Stimulated activated CD4-positive, alpha-beta T cell treated with anti-CD3 and anti-CD28 coated beads, TNF-alpha, amount 100 ng/mL, for 4 hours (primary cell): ENCODE measurements around the gene GTF3C2.

Experiments
- DNase-seq, 3 experiments: peaks; one replicate each; pipeline ENCODE4 v3.0.0-alpha.2; 2020; ENCODE audit warnings: low read depth in 3 of 3

GTF3C2 gene, protein sequence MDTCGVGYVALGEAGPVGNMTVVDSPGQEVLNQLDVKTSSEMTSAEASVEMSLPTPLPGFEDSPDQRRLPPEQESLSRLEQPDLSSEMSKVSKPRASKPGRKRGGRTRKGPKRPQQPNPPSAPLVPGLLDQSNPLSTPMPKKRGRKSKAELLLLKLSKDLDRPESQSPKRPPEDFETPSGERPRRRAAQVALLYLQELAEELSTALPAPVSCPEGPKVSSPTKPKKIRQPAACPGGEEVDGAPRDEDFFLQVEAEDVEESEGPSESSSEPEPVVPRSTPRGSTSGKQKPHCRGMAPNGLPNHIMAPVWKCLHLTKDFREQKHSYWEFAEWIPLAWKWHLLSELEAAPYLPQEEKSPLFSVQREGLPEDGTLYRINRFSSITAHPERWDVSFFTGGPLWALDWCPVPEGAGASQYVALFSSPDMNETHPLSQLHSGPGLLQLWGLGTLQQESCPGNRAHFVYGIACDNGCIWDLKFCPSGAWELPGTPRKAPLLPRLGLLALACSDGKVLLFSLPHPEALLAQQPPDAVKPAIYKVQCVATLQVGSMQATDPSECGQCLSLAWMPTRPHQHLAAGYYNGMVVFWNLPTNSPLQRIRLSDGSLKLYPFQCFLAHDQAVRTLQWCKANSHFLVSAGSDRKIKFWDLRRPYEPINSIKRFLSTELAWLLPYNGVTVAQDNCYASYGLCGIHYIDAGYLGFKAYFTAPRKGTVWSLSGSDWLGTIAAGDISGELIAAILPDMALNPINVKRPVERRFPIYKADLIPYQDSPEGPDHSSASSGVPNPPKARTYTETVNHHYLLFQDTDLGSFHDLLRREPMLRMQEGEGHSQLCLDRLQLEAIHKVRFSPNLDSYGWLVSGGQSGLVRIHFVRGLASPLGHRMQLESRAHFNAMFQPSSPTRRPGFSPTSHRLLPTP

DNA sequence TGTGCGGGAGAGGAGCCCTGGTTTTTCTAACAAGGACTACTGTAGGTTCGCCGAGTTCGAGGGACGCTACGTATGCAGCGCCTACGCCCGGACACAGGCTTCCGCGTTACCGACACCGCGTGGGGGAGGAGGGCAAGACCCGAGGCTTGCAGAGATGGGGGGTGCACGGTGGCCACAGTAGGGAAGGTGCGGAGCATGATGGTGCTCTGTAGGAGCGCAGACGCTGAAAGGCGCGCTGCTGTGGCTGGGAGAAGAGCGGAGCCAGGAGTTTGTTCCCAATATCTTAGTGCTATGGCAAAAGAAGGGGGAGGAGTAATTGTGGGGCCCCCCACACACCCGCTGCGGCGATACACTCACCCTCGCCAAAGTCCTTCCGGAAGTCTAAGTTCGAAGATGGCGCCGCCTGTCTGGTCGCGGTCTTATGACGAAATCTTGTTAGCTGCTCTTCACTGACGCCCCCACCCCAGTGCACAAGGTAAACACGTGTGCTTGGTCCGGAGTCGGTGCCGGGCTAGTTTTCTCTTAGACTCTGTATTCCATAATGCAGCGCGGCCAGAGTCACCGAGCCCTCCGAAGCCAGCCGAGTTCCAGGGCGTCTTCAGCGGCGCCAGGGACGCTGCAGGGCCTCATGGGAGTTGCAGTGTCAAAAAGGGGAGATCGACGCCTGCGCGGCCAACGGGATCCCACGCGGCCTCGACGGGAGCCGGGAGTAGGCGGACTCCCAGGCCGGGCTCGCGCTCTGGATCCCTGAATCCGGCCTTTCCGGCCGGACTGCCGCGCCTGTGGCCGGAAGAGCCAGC, at the start of gene GTF3C2:
Gene GTF3C2 (minus strand): TSS at position 383 of the 800 bp plus-strand sequence. CDS start 13,210 bp downstream, outside the sequence.
- DNase-seq = peak; percentile 77 to 88 (median 84)

DNA sequence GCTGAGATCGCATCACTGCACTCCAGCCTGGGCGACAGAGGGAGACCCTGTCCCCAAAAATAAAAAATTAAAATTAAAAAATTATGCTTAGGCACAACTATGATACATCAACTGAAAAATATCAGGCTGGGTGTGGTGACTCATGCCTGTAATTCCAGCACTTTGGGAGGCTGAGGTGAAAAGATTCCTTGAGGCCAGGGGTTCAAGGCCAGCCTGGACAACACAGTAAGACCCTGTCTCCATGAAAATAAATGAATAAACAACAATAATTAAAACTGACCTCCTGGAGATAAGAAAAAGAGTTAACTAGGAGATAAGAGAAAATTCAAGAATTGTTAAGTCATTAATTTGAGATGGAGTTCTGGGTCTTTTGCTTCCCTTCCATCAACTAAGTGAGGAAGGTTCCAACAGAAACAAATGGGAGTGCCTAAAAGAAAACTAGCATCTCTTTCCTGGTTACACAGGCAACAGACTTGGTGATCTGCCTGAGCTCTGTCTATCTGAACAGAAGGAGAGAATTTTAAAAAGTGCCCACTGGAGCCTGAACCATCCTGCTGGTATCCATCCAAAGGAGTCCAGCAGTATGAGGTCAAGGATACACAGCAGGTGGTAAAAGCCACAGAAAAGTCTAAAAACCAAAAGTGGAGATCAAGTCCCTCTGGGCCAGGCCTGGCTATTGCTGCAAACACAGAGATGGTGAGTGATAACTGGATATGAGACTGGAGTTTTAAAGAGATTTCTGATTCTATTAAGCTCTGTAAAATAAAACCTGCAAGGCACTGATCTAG, 44.0 kb upstream of the GTF3C2 start:
- DNase-seq = no peak

DNA sequence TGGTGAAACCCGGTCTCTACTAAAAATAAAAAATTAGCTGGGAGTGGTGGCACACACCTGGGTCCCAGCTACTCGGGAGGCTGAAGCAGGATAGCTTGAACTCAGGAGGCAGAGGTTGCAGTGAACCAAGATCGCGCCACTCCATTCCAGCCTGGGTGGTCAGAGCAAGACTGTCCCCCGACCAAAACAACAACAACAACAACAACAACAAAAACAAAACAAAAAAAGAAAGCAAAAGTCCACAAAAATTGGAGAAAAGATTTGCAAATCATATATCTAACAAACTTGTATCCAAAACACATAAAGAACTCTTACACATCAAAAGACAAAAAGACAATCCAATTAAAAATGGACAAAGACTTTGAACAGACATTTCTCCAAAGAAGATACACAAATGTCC, 42.4 kb upstream of the GTF3C2 start:
- DNase-seq = no peak

DNA sequence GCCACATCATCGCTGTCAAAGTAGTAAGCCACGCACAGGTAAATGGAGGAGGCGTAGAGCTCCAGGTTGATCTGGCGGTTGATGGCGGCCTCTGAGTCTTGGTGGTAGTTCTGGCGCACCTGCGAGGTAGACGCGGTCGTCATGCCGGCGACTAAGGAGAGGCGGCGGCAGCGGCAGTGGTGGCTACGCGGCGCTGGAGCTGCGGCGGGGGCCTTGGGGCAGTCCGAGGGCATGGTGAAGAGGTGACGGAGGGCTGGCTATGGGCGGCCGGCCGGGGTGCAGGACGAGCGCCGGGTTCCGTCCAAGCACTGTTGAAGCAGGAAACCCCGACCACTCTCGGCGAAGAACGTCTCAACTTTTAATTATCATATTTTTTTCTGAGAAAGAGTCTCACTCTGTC, 36.7 kb upstream of the GTF3C2 start:
- DNase-seq = no peak

DNA sequence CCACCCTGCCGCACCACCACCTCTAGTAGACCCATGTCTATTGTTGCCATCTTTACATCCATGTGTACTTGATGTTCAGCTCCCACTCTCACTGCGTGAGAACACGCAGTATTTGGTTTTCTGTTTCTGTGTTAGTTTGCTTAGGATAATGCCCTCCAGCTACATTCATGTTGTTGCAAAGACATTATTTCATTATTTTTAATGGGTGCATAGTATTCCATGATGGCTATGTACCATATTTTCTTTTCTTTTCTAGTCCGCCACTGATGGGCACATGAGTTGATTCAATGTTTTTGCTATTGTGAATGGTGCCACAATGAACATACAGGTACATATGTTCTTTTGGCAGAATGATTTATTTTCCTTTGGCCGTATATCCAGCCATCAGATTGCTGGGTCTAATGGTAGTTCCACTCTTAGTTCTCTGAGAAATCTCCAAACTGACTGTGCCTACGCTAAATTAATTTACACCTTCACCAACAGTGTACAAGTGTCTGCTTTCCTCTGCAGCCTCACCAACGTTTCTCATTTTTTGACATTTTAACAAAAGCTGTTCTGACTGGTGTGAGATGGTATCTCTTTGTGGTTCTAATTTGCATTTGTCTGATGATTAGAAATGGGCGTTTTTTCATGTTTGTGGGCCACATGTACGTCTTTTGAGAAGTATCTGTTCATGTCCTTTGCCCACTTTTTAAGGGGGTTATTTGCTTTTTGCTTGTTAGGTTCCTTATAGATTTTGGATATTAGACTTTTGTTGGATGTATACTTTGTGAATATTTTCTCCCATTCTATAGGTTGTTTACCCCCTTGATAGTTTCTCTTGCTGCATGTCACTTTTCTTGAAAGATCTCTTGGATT, 34.5 kb upstream of the GTF3C2 start:
- DNase-seq = no peak

DNA sequence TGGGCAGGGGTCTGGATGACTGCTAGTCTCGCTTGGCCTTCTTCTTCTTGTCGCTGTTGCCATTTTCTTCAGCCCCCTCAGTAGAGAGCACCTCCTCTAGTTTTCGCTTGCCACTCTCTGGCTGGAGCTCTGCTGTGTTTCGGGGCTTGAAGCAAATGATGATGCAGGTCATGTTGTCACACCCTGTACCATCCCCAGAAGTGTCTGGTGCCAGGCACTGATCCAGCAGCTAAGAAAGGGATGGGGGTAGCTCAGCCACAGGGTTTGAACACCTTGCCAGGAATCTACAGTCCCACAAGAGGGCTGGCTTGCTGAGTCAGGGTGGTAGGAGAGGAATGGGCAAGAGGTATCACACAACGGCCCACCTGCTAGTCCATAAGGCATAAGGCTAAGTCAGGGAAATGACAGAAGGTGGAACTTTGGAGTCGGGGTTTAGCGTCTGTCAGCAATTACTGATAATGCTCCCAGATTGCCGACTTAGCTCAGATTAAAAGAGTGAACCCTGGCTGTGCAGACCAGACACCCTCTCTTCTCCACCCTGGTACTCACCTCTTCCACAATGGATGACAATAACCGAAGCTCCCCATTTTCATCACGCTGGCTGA, 25.1 kb upstream of the GTF3C2 start:
- DNase-seq = no peak

DNA sequence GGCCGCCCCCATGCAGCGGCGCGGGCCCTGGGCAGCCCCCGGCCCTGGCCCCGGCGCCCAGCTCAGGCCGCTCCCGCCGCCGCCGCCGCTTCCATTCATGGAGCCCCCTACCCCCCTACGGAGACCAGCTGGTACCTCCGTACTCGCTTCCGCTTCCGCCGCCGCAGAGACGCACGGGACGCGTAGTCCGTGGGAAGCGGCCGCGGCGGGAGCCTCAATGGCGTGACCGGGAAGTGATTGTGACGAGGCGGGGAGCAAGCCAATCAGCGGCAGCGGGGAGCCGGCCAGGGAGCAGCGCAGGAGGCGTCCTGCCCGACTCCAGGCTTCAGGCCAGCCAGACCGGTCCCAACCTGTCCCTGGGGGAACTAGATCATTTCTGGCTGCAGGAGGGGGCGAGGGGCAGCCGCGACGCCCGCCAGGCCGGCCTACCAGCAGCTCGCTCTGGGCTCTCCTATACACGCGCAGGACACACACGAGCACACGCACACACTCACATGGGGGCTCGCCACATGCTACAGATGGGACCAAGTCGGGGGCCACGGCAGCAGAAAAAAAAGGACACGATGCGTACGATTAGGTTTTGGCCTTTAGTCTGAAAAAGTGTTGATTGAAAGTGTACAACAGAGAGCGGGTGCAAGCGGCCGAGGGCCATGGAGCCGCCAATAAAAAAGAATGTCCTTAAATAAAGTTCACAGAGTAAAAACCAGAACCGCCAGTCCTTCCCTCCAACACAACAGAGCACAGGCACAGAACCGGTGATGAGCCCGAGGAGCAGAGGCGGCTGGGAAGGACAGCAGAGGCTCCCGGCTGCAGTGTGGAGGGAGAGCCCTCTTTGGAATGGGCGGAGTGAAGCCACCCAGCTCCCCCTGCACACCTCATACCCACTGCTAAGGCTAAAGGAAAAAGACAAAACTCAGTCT, 24.3 kb upstream of the GTF3C2 start, which contains the start of gene ZNF513:
Gene ZNF513 (minus strand): TSS at position 109 of the 920 bp plus-strand sequence. CDS start 208 bp downstream, outside the sequence.
- DNase-seq = peak; percentile 71 to 77 (median 75)

DNA sequence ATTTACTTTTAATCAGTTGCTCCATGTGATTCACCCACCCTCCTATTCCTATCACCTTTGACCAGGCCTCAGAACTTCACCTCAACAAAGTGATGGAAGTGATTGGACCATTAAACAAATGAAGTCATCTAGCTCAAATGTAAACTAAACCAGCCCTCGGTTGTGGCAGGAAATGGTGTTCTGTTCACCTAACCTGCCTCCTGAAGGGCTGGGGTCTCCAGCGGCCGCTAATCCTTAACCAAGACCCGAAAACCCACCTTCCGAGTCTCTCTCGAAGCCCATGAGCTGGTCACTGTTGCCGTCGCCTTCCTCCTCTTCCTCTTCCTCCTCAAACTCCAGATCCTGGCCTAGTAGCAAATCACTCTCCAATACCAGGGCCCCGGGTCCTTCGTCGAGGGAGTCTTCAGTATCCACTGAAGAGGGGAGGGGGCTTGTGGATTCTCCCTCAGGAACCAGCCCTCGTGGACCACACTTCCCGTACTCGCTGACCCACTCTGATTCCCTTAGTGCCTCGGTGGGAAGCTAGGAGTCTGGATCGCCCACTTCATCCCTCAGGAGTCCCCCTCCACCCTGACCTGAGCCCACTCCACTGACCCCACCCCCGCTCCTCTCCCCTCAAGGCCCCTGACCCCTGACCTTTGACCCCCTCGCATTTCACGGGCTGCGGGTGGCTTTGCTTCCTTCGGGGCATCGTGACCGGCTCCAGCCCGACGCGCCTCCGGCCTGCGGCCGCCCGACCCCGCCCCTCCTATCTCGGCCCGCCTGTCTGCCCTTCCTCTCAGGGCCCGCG, 23.5 kb upstream of the GTF3C2 start:
- DNase-seq = no peak

DNA sequence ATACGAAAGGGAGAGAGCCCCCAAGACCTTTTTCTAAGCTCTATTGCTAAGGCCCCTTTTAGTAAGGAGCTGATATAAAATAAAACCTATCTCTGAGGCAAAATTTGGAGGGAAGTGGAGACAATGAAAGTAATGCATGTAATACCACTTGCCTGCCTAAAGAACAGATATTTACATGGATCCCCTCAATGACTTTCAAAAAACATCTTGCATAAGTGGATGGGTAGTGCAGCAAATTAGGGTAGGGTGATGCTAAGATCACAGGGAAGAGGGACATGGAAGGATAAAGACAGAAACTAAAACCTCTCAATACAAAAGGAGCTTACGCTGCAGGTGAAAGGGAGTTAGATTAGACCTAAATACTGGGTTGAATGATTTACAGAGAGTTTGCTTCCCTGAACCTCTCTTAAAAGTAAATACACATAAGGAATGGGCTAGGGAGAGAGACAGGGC, 22.8 kb upstream of the GTF3C2 start:
- DNase-seq = no peak

DNA sequence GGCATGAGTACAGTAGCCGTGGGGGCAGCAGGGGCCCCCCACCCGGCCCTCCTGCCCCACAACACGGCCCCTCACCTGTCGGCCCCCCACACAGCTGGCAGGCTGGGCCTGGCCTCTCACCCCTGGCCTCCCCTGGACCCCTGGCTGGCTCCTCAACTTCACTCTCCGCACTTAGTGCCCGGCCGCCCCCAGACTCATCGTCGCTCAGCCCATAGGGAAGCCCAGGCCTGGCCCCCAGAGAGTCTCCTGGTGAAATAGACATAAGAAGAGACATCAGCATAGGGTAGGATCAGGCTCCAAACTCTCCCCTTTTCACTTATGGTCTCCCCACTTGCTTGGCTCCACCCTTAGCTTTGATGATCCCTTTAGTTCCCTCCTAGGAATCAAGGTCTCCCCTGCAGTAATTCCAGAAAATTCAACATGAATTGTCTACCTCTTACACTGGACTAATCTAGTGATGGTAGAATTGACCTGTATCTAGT, 22.3 kb upstream of the GTF3C2 start:
- DNase-seq = no peak

DNA sequence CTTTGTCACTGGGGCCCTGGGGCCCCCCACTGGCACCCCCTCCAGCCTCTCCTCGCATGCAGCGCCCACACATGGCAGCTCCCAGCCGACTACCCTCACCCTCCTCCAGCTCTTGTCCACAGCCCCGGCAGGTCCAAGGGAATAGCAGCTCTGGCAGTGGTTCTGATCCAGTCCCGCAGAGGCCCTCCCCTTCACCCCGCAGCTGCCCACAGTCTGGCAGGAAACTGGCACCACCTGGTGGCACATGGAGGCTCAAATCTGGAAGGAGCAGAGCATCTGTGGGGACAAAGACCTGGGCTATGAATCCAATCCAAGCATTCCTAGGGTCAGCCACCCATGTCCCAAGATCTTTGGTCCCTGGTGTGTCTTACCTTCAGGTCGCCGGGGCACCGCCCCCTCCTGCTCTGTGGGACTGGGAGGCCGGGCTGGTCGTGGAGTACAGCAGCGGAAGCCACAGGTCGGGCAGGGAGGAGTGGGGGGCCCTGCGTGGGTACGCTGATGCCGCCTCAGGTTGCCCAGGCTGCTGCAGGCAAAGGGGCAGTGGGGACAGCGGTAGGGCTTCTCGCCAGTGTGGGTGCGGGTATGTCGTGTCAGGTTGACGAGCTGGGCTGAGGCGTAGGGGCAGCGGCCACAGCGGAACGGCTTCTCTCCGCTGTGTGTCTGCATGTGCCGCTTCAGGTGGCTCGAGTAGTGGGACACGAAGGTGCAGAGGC, 21.7 kb upstream of the GTF3C2 start:
- no peak for DNase-seq

DNA sequence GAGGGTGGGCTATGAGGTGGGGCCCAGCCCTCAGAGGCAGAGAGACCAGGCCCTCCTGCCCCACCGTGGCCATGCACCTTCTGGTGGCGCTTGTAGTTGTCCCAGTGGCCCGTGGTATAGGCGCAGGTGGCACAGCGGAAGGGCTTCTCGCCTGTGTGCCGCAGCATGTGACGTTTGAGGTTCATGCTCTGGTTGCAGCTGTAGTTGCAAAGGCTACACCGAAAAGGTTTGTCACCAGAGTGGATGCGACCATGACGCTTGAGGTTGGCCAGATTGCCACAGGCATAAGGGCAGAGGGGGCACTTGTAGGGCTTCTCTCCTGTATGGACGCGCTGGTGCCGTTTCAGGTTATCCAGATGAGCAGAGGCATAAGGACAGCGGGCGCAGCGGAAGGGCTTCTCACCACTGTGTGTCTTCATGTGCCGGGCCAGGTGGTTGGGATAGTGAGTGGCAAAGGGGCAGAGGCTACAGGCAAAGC, 21.1 kb upstream of the GTF3C2 start:
- no peak for DNase-seq

DNA sequence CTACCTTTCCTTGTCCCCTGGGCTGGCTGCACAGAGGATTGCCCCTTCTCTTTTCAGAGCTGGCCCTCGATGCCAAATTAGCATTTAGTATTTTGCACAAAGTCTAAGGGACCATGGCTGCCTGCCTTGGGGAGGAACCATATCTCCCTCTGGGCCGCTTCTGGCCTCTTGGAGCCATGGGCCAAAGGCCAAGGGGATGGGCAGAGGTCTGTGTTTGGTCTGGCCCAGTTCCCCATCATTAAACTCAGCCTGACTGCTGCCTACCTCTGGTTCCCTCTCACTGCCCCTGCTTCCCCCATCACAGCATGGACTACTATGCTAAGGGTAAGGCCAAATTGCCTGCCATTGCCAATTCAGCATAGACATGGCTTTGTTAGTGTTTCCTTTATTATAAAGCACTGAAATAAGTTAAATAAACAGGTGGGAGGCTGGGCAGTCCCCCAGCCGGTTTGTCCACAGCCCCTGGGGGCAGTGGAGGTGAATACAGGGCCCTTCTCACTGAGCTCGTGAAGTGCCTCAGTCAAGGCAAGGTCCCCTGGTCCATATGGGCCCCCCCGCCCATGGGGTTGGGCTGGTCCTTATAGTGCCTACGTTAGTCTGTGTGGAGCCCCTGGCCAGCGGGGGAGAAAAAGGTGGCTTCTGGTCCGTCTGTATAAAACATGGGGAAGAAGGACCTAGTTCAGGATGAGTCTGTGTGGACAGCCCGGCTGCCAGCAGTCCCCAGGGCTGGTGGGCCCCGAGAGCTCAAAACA, 20.5 kb upstream of the GTF3C2 start:
- DNase-seq = no peak

DNA sequence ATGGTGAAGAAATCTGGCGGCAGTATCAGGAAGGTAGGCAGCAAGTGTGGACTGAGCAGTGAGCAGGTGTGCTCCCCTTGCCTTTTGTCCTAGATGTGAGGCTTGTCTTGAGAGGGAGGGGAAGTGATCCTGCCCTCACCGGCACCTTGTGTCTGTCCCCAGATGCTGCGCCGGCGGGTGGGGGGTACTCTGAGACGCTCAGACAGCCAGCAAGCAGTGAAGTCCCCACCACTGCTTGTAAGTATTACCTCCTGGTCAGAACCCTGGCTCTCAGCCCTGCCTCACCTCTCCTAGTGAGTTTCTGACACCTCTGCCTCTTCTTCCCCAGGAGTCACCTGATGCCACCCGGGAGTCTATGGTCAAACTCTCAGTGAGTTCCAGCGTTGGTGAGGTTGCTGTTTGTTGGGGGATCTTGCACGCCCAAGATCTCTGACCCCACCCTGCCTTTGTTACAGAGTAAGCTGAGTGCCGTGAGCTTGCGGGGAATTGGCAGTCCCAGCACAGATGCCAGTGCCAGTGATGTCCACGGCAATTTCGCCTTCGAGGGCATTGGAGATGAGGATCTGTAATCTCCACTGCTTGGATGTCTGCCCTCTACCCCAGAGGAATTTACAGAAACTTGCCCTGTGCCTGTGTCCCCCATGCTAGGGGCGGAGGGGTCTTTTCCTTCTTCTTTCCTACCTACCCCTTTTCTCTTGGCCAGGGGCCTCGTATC, 19.7 kb upstream of the GTF3C2 start:
- no peak for DNase-seq

DNA sequence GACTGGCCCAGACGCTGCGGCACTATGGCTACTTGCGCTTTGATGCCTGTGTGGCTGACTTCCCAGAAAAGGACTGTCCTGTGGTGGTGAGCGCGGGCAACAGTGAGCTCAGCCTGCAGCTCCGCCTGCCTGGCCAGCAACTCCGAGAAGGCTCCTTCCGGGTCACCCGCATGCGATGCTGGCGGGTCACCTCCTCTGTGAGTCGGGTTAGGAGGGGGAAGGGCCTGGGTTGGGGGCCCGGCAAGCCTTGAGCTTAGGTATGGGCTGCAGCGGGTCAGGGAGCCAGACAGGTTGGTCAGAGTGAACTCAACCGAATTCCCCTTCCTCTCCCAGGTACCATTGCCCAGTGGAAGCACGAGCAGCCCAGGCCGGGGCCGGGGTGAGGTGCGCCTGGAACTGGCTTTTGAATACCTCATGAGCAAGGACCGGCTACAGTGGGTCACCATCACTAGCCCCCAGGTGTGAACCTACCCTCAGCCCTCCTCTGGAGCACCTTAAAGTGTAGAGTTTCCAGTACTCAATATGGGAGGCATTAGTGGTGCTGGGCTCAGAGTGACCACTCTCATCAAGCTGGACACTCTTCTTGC, 19.0 kb upstream of the GTF3C2 start:
- DNase-seq = no peak
